ENCODE measurements around the gene NRXN3.

The NRXN3 gene

DNA sequence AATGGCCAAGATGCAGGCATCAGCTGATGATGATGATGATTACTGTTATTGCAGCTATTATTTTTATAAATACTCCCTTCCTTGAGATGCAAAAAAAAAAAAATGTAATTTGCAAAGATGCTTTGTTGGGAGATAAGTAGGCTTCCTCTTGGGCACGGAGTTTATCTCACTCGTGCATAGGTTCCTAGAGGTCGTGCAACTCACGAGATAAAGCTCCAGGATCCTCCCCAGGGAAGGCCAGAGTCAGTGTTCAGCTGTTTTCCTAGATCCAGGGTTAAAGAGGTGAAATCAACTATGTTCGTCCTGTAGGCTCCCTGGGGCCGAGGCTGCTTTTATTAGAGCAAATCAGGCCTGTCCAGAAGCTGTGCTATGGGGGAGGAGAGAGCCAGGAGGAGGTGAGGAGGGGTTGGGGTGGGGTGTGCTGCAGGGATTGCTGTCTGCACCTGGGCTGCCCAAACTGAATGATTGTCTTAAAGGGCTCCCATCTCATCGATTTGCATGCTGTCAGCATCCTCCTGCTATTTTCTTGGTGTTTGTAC, 270.3 kb downstream of the NRXN3 start:
- ChIA-PET POLR2A (no interaction called here), CTCF (no interaction called here)
- DNase-seq (ENCODE audit: extremely low spot score), result no peak
- TF ChIP-seq ZNF384 (IDR thresholded peaks at IDR 0.05) (no peak), SP1 (IDR thresholded peaks at IDR 0.05) (no peak), TARDBP (IDR thresholded peaks at IDR 0.05) (no peak), BHLHE40 (IDR thresholded peaks at IDR 0.05; ENCODE audit: borderline replicate concordance) (no peak), L3MBTL2 (conservative IDR thresholded peaks at IDR 0.05) (no peak), NFRKB (IDR thresholded peaks at IDR 0.05) (no peak), SUZ12 (IDR thresholded peaks at IDR 0.05) (no peak), FOXA1 (IDR thresholded peaks at IDR 0.05) (no peak), FOXM1 (IDR thresholded peaks at IDR 0.05; ENCODE audit: borderline replicate concordance) (no peak), FOXK2 (IDR thresholded peaks at IDR 0.05) (no peak), ARNT (IDR thresholded peaks at IDR 0.05) (no peak), ELF4 (IDR thresholded peaks at IDR 0.05) (no peak), HDGF (IDR thresholded peaks at IDR 0.05; ENCODE audit: borderline replicate concordance) (no peak), CTBP1 (IDR thresholded peaks at IDR 0.05; ENCODE audit: borderline replicate concordance) (no peak), LEF1 (IDR thresholded peaks at IDR 0.05; ENCODE audit: borderline replicate concordance) (no peak)
- TF ChIP-seq, protein P1, sequence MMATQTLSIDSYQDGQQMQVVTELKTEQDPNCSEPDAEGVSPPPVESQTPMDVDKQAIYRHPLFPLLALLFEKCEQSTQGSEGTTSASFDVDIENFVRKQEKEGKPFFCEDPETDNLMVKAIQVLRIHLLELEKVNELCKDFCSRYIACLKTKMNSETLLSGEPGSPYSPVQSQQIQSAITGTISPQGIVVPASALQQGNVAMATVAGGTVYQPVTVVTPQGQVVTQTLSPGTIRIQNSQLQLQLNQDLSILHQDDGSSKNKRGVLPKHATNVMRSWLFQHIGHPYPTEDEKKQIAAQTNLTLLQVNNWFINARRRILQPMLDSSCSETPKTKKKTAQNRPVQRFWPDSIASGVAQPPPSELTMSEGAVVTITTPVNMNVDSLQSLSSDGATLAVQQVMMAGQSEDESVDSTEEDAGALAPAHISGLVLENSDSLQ (IDR thresholded peaks at IDR 0.05), result no peak

DNA sequence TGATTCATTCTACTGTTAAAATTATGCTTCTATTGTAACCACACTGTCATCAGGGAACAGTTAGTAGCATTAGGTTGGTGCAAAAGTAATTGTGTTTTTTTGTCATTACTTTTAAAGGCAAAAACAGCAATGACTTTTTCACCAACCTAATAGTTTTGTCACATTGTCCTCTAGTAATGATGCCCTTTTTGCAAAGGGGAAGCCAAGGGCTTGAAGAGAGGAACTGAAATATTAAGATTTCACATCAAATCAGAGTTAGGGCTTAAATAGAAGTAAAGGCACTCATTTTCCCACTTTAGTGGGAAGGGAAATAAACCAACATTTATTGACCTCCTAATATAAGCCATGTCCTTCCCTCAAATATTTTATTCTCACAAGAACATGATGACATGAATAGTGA, 273.7 kb downstream of the NRXN3 start:
- CTCF ChIA-PET, result no interaction called here
- POLR2A ChIA-PET, result no interaction called here
- no peak for TF ChIP-seq LEF1 (IDR thresholded peaks at IDR 0.05; ENCODE audit: borderline replicate concordance)
- no peak for TF ChIP-seq L3MBTL2 (conservative IDR thresholded peaks at IDR 0.05)
- TF ChIP-seq FOXK2 (IDR thresholded peaks at IDR 0.05), result no peak
- TF ChIP-seq FOXA1 (IDR thresholded peaks at IDR 0.05), result no peak
- TF ChIP-seq NFRKB (IDR thresholded peaks at IDR 0.05), result no peak
- TF ChIP-seq, protein P1 (IDR thresholded peaks at IDR 0.05), result no peak
- no peak for TF ChIP-seq FOXM1 (IDR thresholded peaks at IDR 0.05; ENCODE audit: borderline replicate concordance)
- TF ChIP-seq TARDBP (IDR thresholded peaks at IDR 0.05), result no peak
- no peak for TF ChIP-seq ZNF384 (IDR thresholded peaks at IDR 0.05)
- no peak for TF ChIP-seq SP1 (IDR thresholded peaks at IDR 0.05)
- TF ChIP-seq CTBP1 (IDR thresholded peaks at IDR 0.05; ENCODE audit: borderline replicate concordance), result no peak
- DNase-seq (ENCODE audit: extremely low spot score), result no peak

DNA sequence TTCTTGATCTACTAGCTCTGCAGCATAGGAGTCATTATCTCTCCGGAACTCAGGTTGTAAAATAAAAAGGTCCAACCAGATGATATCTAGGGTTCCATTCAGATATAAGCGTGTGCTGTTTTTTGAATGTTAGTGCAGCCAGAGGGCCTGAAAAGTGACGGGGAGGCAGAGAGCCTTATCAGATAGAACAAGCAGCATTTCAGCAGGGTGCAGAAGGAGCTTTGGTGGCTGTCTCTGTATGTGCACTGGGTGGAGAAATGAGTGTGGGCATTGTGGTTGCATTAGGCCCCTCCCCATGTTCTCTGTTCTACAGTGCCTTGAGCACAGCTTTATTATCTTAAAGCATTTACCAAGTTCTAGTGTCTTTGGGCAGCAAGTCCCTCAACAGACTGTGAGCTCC, 275.1 kb downstream of the NRXN3 start:
- no peak for DNase-seq (ENCODE audit: extremely low spot score)
- TF ChIP-seq, protein P1 (IDR thresholded peaks at IDR 0.05), result no peak
- TF ChIP-seq ELF4 (IDR thresholded peaks at IDR 0.05) (no peak), SUZ12 (IDR thresholded peaks at IDR 0.05) (no peak), ARNT (IDR thresholded peaks at IDR 0.05) (no peak), CTBP1 (IDR thresholded peaks at IDR 0.05; ENCODE audit: borderline replicate concordance) (no peak), HDGF (IDR thresholded peaks at IDR 0.05; ENCODE audit: borderline replicate concordance) (no peak), SP1 (IDR thresholded peaks at IDR 0.05) (no peak), FOXA1 (IDR thresholded peaks at IDR 0.05) (no peak), FOXK2 (IDR thresholded peaks at IDR 0.05) (no peak), NFRKB (IDR thresholded peaks at IDR 0.05) (no peak), BHLHE40 (IDR thresholded peaks at IDR 0.05; ENCODE audit: borderline replicate concordance) (no peak), ZNF384 (IDR thresholded peaks at IDR 0.05) (no peak), FOXM1 (IDR thresholded peaks at IDR 0.05; ENCODE audit: borderline replicate concordance) (no peak), LEF1 (IDR thresholded peaks at IDR 0.05; ENCODE audit: borderline replicate concordance) (no peak)
- CTCF ChIA-PET, result interaction anchor here (1.7 kb wide), 1 partner anchor 121 kb away, joined by 9 read pairs; no protein-coding TSS in a partner anchor
- POLR2A ChIA-PET, result no interaction called here

DNA sequence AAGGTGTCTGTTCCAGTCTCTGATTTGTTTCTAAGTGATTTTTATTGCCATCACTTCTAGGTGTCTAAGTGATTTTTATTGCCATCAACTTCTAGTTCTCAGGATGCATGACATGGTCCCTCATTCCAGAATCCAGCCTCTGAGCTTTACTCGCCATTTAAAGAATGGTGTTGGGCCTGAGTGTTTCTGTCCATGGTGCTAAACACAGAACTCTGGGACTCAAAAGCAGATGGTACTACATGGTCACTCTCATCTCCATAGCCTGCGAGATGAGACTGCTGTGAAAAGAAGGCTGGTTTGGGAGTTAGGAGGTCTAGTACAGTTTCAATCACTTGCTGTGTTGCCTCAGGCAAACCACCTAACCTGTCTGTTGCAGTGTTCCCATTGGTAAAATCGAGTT, 276.6 kb downstream of the NRXN3 start:
- DNase-seq (ENCODE audit: extremely low spot score), result peak; percentile 7

DNA sequence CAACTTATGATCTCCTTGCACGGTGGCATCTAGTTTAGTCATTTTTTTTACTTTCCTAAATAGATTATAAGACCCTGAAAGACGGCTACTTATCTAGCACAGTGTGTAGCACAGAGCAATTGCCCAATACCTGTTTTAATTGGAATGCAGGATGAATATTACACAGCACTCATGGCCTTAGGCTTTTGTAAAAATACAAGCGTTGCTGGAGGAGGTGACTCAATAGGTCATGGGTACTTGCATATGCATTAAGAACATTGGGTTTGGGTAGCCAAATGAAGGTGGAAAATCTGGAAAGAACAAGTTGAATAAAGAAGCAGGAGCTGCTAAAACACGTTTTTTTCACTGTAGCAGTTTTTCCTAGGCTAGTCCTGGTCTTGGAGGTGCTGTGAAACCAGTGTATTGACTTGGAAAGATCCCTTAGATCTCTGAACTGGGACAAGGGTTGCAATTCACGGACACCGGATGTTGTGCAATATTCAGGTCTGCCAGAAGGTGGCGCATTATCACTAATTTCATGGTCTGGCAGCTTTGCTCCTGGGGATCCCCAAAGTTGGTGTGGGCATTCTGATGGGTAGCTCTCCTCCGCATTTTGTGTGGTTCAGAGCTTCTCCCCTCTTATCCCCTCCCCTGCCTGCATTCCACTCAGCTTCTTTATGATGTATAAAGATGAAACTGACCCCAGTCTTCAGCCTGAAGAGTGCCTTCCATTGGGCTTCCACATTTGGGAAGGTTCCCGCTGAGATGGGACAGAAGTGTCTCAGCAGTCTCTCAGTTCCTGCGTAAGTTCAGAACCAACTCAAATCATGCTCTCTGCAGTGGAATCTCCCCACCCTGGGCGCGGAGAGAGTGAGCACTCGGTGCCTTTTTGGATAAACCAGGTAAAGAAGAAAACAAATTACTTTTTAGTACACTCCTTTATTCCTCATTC, 278.3 kb downstream of the NRXN3 start:
- CTCF ChIA-PET, result interaction anchor here (0.8 to 3.5 kb wide), 2 partner anchors 118 to 149 kb away, joined by 3 to 19 read pairs; no protein-coding TSS in a partner anchor
- DNase-seq (ENCODE audit: extremely low spot score), result peak; percentile 65
- POLR2A ChIA-PET, result no interaction called here
- TF ChIP-seq ZNF384 (IDR thresholded peaks at IDR 0.05) (no peak), SP1 (IDR thresholded peaks at IDR 0.05) (no peak), FOXA1 (IDR thresholded peaks at IDR 0.05) (no peak), ARNT (IDR thresholded peaks at IDR 0.05) (no peak), NFRKB (IDR thresholded peaks at IDR 0.05) (no peak), TARDBP (IDR thresholded peaks at IDR 0.05) (no peak), LEF1 (IDR thresholded peaks at IDR 0.05; ENCODE audit: borderline replicate concordance) (no peak), FOXK2 (IDR thresholded peaks at IDR 0.05) (no peak), HDGF (IDR thresholded peaks at IDR 0.05; ENCODE audit: borderline replicate concordance) (no peak), SUZ12 (IDR thresholded peaks at IDR 0.05) (no peak), FOXM1 (IDR thresholded peaks at IDR 0.05; ENCODE audit: borderline replicate concordance) (no peak), CTBP1 (IDR thresholded peaks at IDR 0.05; ENCODE audit: borderline replicate concordance) (no peak), ELF4 (IDR thresholded peaks at IDR 0.05) (no peak), L3MBTL2 (conservative IDR thresholded peaks at IDR 0.05) (no peak), BHLHE40 (IDR thresholded peaks at IDR 0.05; ENCODE audit: borderline replicate concordance) (no peak)
- TF ChIP-seq, protein P1 (IDR thresholded peaks at IDR 0.05), result no peak

More for the DNA sequence above, 276.6 kb downstream of the NRXN3 start:
- ChIA-PET POLR2A (no interaction called here), CTCF (interaction anchor here (0.6 kb wide), 1 partner anchor 120 kb away, joined by 3 read pairs; no protein-coding TSS in a partner anchor)
- TF ChIP-seq ELF4 (IDR thresholded peaks at IDR 0.05), result no peak
- no peak for TF ChIP-seq FOXK2 (IDR thresholded peaks at IDR 0.05)
- TF ChIP-seq ZNF384 (IDR thresholded peaks at IDR 0.05), result no peak
- no peak for TF ChIP-seq SP1 (IDR thresholded peaks at IDR 0.05)
- no peak for TF ChIP-seq FOXA1 (IDR thresholded peaks at IDR 0.05)
- TF ChIP-seq NFRKB (IDR thresholded peaks at IDR 0.05), result no peak

All from HEK293T (cell line).